Ectodermal cell (in vitro differentiated cells): ENCODE data around the gene ATP4B.

Experiments used
- H3K27ac ChIP-seq: 2 replicates; pipeline ENCODE4 v1.7.0; 2013; ENCODE audit warnings: mild to moderate bottlenecking, low read depth, low read length; ENCODE audit not compliant: insufficient read depth, poor library complexity, severe bottlenecking
- H3K27me3 ChIP-seq: 2 replicates; pipeline ENCODE4 v1.7.0; 2013; ENCODE audit warnings: mild to moderate bottlenecking, low read length; ENCODE audit not compliant: insufficient read depth, control insufficient read depth, poor library complexity, severe bottlenecking
- H3K36me3 ChIP-seq: one replicate; pipeline ENCODE4 v1.7.0; 2013; ENCODE audit warnings: low read length; ENCODE audit not compliant: control insufficient read depth, insufficient read depth
- H3K4me1 ChIP-seq: one replicate; pipeline ENCODE4 v1.7.0; 2013; ENCODE audit warnings: low read length; ENCODE audit not compliant: control insufficient read depth, insufficient read depth
- H3K4me3 ChIP-seq: 2 replicates; pipeline ENCODE4 v1.7.0; 2013; ENCODE audit warnings: low read depth, low read length, control low read depth; ENCODE audit not compliant: insufficient read depth
- H3K9me3 ChIP-seq: 2 replicates; pipeline ENCODE4 v1.7.0; 2013; ENCODE audit warnings: mild to moderate bottlenecking, low read length, moderate library complexity; ENCODE audit not compliant: control insufficient read depth
- WGBS, 2 experiments: methylation state at CpG; one replicate each; pipeline ENCODE4 v1.1.7; 2013; ENCODE audit warnings: missing lambda C conversion rate in 2 of 2; 5-methylcytosine and 5-hydroxymethylcytosine counted together

The ATP4B gene

DNA sequence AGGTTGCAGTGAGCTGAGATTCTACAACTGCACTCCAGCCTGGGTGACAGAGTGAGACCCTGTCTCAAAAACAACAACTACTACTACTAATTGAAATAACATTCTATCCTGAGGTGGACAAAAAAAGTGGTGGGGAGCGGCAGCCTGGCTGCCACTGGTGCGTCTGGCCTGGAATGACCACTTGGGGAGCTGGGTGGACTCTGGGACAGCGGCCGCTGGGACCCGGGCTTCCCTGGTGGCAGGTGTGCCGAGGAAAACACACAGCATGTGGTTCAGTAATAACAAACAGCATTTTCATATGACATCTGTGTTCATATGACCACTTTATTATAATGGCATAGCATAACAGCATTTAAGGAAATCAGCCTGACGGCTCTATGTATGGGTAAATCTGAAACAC is 39.5 kb downstream of the ATP4B start:
- H3K27ac ChIP-seq = no peak overlapping the region
- WGBS, 2 experiments = 93 to 96% methylated on average over 7 of the region's 7 CpGs
- no peaks in the 10 kb centered on the region for H3K27me3 ChIP-seq
- peaks cover 5% of the 10 kb centered on the region for H3K36me3 ChIP-seq
- peaks cover 14% of the 10 kb centered on the region for H3K4me1 ChIP-seq
- no peaks in the 10 kb centered on the region for H3K9me3 ChIP-seq
- no peak overlapping the region for H3K4me3 ChIP-seq

DNA sequence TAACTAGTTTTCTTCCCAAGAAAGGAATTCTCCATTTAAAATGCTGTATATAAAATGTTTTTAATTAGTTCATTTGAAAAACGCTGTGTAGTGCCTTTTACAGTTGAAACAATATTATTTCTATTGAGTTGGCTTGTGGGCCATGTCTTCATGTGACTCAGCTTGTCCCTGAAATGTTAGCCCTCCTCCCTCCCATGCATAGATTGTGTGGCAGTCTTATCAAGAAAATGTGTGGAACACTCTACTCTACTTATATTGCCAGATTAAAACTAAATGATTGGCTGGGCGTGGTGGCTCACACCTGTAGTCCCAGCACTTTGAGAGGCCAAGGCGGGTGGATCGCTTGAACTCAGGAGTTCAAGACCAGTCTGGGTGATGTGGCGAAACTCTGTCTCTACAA is 40.0 kb downstream of the ATP4B start:
- H3K27me3 ChIP-seq = no peaks in the 10 kb centered on the region
- no peak overlapping the region for H3K4me3 ChIP-seq
- H3K27ac ChIP-seq = no peak overlapping the region
- H3K9me3 ChIP-seq = no peaks in the 10 kb centered on the region
- H3K36me3 ChIP-seq = peaks cover 3% of the 10 kb centered on the region
- H3K4me1 ChIP-seq = peaks cover 14% of the 10 kb centered on the region
- 87 to 92% methylated on average over 4 to 5 of the region's 5 CpGs for WGBS, 2 experiments

GRCh38 chr13:113616991-113617749 is 40.8 kb downstream of the ATP4B start:
- H3K36me3 ChIP-seq = no peaks in the 10 kb centered on the region
- 57 to 60% methylated on average over 18 of the region's 18 CpGs for WGBS, 2 experiments
- H3K9me3 ChIP-seq = no peaks in the 10 kb centered on the region
- no peak overlapping the region for H3K4me3 ChIP-seq
- H3K27me3 ChIP-seq = no peaks in the 10 kb centered on the region
- H3K4me1 ChIP-seq = peaks cover 14% of the 10 kb centered on the region
- peak overlapping the region; percentile 78 for H3K27ac ChIP-seq

GRCh38 chr13:113616281-113616906 is 41.6 kb downstream of the ATP4B start:
- Histone ChIP-seq H3K27me3 (no peaks in the 10 kb centered on the region), H3K27ac (peak overlapping the region; percentile 78), H3K4me3 (no peak overlapping the region), H3K9me3 (no peaks in the 10 kb centered on the region), H3K36me3 (peaks cover 7% of the 10 kb centered on the region), H3K4me1 (peaks cover 14% of the 10 kb centered on the region)
- whole genome bisulfite sequencing, 2 experiments = 90 to 92% methylated on average over 20 of the region's 20 CpGs

DNA sequence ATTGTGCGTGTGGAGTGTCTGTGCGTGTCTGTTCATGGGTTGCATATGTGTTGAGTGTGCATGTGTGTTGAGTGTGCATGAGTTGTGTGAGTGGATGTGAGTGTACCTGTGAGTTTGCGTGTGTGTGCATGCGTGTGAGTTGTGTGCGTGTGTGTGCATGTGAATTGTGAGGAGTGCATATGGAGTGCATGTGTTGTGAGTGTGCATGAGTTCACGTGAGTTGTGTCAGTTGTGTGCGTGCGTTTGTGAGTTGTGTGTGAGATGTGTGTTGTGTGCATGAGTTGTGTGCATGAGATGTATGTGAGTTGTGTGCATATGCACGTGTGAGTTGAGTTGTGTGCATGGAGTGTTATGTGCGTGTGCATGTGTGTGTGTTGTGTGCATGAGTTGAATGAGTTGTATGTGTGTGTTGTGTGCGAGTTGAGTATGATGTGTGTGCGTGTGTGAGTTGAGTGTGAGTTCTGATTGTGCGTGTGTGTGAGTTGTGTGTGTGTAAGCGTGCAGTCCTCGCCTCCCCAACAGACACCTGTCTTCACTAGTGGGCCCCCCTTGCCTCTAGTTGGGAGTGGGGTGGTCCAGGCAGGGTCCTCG is 44.1 kb downstream of the ATP4B start:
- Histone ChIP-seq H3K4me3 (no peak overlapping the region), H3K27me3 (no peaks in the 10 kb centered on the region), H3K27ac (no peak overlapping the region), H3K36me3 (peaks cover 10% of the 10 kb centered on the region), H3K9me3 (no peaks in the 10 kb centered on the region), H3K4me1 (peaks cover 14% of the 10 kb centered on the region)
- 93 to 96% methylated on average over 16 of the region's 16 CpGs for WGBS, 2 experiments

GRCh38 chr13:113612607-113613006 is 45.4 kb downstream of the ATP4B start:
- Histone ChIP-seq H3K9me3 (no peaks in the 10 kb centered on the region), H3K36me3 (peaks cover 10% of the 10 kb centered on the region), H3K27ac (no peak overlapping the region)

DNA sequence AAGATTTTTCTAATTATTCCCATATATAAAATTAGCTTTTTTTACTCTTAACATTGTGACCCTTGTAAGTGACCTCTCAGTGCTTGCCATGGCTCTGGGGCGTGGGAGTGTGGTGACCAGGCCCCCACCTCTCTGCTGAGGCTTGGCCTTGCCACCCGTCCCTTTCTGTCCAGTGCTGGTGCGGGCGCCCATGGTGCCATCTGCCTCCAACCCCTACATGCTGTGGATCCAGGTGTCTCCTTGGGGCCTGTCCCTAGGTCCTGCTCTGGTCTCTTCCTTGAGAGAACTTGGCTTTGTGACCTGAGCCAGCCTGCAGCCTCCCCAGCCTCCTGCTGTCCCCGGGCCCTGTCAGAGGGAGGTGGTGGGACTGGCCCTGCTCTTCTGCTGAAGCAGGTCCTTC is 46.0 kb downstream of the ATP4B start:
- Histone ChIP-seq H3K4me1 (peaks cover 10% of the 10 kb centered on the region), H3K27me3 (no peaks in the 10 kb centered on the region), H3K36me3 (peaks cover 10% of the 10 kb centered on the region), H3K27ac (no peak overlapping the region), H3K4me3 (no peak overlapping the region), H3K9me3 (no peaks in the 10 kb centered on the region)
- 94 to 95% methylated on average over 5 of the region's 5 CpGs for WGBS, 2 experiments

More at GRCh38 chr13:113612607-113613006, 45.4 kb downstream of the ATP4B start:
- no peaks in the 10 kb centered on the region for H3K27me3 ChIP-seq
- H3K4me1 ChIP-seq = peaks cover 14% of the 10 kb centered on the region
- no peak overlapping the region for H3K4me3 ChIP-seq
- 95% methylated on average over 10 of the region's 10 CpGs for whole genome bisulfite sequencing, 2 experiments

DNA sequence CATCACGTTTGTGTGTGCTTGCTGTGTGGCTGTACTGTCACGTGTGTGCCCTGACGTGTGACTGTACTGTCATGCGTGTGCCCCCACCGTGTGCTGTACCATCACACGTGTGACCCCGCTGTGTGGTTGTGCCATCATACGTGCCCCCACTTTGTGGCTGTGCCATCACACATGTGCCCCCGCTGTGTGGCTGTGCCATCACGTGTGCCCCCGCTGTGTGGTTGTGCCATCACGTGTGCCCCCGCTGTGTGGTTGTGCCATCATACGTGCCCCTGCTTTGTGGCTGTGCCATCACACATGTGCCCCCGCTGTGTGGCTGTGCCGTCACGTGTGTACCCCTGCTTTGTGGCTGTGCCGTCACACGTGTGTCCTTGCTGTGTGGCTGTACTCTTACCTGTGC is 47.7 kb downstream of the ATP4B start:
- no peaks in the 10 kb centered on the region for H3K9me3 ChIP-seq
- H3K36me3 ChIP-seq = peaks cover 10% of the 10 kb centered on the region
- no peaks in the 10 kb centered on the region for H3K27me3 ChIP-seq
- WGBS, 2 experiments = 95% methylated on average over 19 of the region's 19 CpGs
- H3K4me1 ChIP-seq = no peaks in the 10 kb centered on the region
- no peak overlapping the region for H3K4me3 ChIP-seq
- no peak overlapping the region for H3K27ac ChIP-seq

- peaks cover 10% of the 10 kb centered on the region for H3K36me3 ChIP-seq
- H3K9me3 ChIP-seq = no peaks in the 10 kb centered on the region
- no peaks in the 10 kb centered on the region for H3K27me3 ChIP-seq
- no peak overlapping the region for H3K4me3 ChIP-seq
- H3K4me1 ChIP-seq = no peaks in the 10 kb centered on the region
- no peak overlapping the region for H3K27ac ChIP-seq
- WGBS, 2 experiments = 95 to 96% methylated on average over 13 of the region's 13 CpGs
Observed at GRCh38 chr13:113609616-113610015, 48.4 kb downstream of the ATP4B start.

GRCh38 chr13:113608967-113609533 is 48.9 kb downstream of the ATP4B start:
- 95 to 96% methylated on average over 22 of the region's 22 CpGs for WGBS, 2 experiments
- Histone ChIP-seq H3K4me1 (no peaks in the 10 kb centered on the region), H3K4me3 (no peak overlapping the region), H3K27ac (no peak overlapping the region), H3K36me3 (peaks cover 10% of the 10 kb centered on the region), H3K27me3 (no peaks in the 10 kb centered on the region), H3K9me3 (no peaks in the 10 kb centered on the region)
